ENCODE results near the gene TMEM80.

Gene TMEM80

DNA sequence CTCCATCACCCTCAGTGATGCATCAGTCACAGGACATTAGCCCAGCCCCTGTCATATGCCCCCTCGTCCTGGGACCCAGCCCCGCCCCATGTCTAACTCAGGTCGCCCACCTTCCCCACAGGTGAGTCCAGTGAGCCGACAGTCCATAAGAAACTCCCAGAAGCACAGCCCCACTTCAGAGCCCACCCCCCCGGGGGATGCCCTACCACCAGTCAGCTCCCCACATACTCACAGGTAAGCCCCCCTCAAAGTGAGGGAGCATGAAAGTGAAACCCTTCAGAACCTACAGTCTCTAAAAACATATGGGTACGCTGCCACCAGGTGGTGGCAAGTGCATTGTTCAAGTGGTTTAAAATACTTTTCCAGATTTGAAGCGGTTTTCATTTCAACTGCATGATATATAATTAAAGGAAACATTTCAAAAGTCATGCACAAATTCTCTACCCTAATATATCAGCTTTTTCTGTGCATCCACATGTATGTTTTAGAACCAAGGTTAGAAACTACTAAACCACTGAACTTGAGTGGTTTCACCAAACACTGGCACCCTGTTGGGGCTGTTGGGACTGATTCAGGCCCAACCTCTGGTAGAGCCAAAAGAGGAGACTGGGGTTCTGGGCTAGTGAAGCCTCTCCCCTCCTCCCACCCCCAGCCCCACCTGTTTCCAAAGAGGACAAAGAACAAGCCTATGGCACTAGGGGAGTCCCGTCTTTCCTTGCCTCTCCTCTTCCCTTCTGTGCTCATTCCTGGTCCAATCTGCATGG lies 27.7 kb downstream of the TMEM80 start:
- no peak for DNase-seq (ENCODE audit: low read depth)
- no peak overlapping the region for H3K4me3 ChIP-seq (ENCODE audit: low read length)
- TF ChIP-seq, protein P1, sequence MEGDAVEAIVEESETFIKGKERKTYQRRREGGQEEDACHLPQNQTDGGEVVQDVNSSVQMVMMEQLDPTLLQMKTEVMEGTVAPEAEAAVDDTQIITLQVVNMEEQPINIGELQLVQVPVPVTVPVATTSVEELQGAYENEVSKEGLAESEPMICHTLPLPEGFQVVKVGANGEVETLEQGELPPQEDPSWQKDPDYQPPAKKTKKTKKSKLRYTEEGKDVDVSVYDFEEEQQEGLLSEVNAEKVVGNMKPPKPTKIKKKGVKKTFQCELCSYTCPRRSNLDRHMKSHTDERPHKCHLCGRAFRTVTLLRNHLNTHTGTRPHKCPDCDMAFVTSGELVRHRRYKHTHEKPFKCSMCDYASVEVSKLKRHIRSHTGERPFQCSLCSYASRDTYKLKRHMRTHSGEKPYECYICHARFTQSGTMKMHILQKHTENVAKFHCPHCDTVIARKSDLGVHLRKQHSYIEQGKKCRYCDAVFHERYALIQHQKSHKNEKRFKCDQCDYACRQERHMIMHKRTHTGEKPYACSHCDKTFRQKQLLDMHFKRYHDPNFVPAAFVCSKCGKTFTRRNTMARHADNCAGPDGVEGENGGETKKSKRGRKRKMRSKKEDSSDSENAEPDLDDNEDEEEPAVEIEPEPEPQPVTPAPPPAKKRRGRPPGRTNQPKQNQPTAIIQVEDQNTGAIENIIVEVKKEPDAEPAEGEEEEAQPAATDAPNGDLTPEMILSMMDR (conservative IDR thresholded peaks at IDR 0.05; ENCODE audit: low read depth, low read length) = peak; percentile 65

DNA sequence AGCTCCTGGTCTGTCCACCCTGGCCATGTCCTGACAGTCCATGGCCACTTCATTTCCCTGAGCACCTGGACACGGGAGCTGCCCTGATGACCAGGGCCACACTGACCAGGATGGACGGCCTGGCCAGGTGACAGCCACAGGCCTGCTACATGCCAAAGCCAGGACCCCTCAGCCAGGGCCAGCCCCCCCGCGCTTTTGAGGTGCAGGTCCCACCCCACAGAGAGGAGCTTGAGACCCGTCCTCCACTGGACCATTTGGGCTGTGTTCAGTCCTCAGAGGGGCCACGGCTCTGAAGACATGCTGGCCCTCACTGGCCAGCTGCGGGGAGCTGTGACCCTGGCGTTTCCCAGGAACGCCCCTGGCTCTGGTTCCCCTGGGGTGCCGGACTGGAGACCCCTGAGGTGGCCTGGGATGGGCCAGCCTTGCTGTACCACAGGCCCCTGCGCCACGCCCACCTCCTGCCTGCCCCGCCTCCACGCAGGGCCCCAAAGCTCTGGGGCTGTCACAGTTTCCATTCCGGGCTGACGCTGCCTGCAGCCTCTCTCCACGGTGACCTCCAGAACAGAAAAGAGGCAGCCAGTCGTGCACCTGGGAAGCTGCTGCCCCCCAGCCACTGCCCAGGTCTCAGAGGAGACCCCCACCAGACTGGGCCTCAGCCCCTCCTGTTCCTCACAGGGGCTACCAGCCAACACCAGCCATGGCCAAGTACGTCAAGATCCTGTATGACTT lies 28.6 kb downstream of the TMEM80 start:
- DNase-seq (ENCODE audit: low read depth) = no peak
- TF ChIP-seq, protein P1 (conservative IDR thresholded peaks at IDR 0.05; ENCODE audit: low read depth, low read length) = no peak
- H3K4me3 ChIP-seq (ENCODE audit: low read length) = no peak overlapping the region

DNA sequence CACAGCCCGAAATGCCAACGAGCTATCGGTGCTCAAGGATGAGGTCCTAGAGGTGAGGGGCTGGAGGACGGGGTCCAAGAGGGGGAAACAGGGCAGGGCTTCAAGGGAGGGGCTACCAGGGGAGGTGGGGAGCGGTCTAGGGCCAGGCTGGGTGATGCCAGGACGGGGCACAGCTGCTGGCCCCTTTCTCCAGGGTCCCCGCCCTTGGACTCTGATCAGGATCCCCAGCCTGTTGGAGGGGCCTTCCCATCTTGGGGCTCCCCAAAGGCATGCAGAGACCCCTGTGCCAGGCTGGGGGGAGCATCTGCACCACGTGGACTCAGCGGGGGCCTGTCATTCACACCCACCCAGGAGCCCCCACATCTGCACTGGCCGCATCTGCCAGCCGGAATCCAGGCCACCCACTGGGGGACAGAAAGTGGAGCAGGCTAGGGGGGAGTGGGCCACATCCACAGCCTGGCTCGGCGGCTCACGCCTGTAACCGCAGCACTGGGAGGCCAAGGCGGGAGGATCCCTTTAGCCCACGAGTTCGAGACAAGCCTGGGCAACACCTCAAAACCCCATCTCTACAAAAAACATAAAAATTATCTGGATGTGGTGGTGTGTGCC lies 29.3 kb downstream of the TMEM80 start:
- TF ChIP-seq, protein P1 (conservative IDR thresholded peaks at IDR 0.05; ENCODE audit: low read depth, low read length) = no peak
- no peak overlapping the region for H3K4me3 ChIP-seq (ENCODE audit: low read length)
- no peak for DNase-seq (ENCODE audit: low read depth)

DNA sequence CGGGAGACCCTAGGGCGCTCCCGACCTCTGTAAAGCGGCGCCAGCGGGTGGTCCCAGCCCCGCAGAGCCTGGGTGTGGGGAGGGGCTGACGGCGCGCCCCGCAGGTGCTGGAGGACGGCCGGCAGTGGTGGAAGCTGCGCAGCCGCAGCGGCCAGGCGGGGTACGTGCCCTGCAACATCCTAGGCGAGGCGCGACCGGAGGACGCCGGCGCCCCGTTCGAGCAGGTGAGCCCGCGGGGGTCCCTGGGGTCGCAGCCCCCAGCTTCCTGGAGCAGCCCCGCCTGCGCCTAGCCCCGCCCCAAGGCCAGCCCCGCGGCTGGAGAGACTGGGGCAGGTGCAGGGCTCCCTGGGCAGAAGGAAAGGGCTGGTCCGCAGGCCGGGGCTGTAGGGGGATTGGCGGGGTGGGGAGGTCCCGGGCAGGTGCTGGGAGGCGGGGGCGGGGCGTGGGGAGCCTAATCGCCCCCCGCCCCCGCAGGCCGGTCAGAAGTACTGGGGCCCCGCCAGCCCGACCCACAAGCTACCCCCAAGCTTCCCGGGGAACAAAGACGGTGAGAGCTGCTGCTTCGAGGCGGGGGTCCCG lies 30.1 kb downstream of the TMEM80 start:
- TF ChIP-seq, protein P1 (conservative IDR thresholded peaks at IDR 0.05; ENCODE audit: low read depth, low read length) = no peak
- no peak for DNase-seq (ENCODE audit: low read depth)
- H3K4me3 ChIP-seq (ENCODE audit: low read length) = no peak overlapping the region

DNA sequence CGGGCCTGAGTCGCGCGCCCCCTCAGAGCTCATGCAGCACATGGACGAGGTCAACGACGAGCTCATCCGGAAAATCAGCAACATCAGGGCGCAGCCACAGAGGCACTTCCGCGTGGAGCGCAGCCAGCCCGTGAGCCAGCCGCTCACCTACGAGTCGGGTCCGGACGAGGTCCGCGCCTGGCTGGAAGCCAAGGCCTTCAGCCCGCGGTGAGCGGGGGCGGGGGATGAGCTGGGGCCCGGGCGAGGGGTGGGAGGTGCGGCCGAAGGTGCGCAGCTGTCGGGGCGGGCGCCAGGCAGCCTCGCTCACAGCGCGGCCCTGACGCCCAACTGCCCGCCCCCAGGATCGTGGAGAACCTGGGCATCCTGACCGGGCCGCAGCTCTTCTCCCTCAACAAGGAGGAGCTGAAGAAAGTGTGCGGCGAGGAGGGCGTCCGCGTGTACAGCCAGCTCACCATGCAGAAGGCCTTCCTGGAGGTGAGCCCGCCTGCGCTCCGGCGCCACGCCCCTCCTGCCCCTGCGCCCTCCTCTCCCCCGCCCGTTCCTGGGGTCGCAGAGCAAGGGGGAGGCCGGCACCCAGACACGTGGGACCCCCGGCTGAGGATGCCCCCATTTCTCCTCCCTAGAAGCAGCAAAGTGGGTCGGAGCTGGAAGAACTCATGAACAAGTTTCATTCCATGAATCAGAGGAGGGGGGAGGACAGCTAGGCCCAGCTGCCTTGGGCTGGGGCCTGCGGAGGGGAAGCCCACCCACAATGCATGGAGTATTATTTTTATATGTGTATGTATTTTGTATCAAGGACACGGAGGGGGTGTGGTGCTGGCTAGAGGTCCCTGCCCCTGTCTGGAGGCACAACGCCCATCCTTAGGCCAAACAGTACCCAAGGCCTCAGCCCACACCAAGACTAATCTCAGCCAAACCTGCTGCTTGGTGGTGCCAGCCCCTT lies 30.9 kb downstream of the TMEM80 start:
- DNase-seq (ENCODE audit: low read depth) = no peak
- no peak overlapping the region for H3K4me3 ChIP-seq (ENCODE audit: low read length)
- TF ChIP-seq, protein P1 (conservative IDR thresholded peaks at IDR 0.05; ENCODE audit: low read depth, low read length) = no peak

DNA sequence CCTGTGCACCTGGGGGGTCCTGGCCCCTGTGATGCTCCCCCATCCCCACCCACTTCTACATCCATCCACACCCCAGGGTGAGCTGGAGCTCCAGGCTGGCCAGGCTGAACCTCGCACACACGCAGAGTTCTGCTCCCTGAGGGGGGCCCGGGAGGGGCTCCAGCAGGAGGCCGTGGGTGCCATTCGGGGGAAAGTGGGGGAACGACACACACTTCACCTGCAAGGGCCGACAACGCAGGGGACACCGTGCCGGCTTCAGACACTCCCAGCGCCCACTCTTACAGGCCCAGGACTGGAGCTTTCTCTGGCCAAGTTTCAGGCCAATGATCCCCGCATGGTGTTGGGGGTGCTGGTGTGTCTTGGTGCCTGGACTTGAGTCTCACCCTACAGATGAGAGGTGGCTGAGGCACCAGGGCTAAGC lies 31.7 kb downstream of the TMEM80 start:
- DNase-seq (ENCODE audit: low read depth) = no peak
- no peak overlapping the region for H3K4me3 ChIP-seq (ENCODE audit: low read length)
- TF ChIP-seq, protein P1 (conservative IDR thresholded peaks at IDR 0.05; ENCODE audit: low read depth, low read length) = no peak
